ENCODE data around the gene IGF1.

Gene IGF1

GRCh38 chr12:102480406-102480805, at the start of gene IGF1:
Gene IGF1 (minus strand): TSS chr12:102480563. CDS start chr12:102480381, 182 bp downstream.
- no peak for DNase-seq (ENCODE audit: low read depth)

DNA sequence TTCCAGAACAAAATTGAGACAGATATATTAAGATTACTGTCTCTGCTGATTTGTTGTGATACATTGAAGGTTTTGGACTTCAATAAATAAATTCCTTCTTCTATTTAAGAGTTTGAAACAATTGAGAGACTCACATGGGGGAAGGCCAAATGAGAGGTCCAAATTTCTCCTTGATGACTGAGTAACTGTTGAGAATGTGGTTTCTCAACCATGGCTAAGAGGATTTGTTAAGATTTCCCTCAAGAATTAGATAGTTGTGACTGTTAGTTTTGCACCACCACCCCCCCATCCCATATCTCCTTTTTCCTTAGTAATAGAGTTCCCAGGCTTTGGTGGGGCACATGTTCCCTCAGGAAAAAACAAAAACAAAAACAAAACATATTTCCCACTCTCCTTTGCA, 47.7 kb upstream of the IGF1 start:
- DNase-seq (ENCODE audit: low read depth), result no peak

DNA sequence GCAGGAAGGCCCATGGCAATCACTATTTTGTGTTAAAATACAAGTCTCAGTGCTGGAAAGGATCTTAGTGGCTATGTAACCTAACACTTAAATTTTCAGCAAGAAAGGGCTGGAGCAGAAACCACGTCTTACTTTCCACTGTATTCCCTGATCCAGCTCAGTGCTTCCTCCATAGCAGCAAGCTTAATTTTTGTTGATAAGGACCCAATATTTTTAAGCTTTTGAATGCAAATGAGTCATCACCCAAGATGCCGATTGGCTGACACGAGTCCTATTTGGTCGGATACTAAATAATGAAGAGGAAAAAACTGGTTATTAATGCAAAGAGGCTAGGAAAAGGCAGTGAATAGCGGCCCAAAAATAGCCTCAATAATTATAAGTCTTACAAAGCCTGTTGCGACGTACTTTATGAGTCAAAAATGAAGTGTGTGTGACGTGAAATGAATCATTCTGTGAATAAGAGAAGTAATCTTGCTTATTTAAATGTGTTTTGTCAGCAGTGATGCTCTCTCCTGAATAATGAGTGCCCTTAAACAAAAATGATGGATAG, 46.9 kb upstream of the IGF1 start:
- DNase-seq (ENCODE audit: low read depth), result no peak

DNA sequence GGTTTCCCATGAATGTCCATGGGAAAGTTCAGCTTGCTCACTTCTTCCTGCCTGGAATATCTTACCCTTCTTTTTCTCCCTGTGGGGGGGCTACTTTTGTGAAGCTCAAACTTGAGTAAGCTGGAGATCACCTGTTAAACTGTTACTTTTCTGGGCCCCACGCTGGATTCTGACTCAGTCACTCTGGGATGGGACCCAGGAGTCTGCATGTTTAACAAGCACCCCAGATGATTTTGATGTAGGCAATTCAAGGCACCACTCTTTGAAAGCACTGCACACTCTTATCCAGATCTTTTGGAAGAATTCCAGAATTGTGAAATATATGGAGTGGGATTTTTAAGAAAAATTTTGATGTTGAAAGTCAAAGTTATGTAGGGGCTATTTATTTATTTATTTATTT, 46.3 kb upstream of the IGF1 start:
- DNase-seq (ENCODE audit: low read depth), result no peak

GRCh38 chr12:102522768-102523167, 42.4 kb upstream of the IGF1 start:
- DNase-seq (ENCODE audit: low read depth), result no peak

DNA sequence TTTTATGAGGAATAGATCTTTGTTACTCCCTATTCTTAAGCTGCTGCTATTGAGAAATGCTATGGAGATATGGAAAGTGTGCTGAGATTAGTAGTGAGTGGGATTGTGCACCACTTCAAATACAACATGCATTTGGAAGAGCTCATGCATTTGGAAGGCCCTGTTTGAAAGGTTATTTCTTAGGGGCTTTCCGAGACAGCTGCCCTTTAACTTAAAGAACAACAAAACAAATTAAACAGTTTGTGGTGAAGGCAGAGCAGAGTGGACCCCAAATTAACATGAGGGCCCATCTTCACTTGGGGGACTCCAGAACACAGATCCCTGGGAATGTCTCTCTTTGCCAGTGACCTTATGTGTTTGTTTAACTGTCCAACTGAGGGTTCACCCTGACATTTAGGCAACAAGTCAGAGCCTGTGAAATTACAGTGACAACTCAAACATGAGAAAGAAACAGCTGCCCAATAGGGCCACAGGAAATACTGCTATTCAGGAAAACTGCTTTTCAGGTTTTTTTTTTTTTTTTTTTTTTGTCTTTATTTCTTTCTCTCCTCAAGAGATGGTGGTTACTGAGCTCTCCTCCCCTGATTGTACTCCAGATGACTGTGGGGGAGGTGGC, 41.4 kb upstream of the IGF1 start:
- DNase-seq (ENCODE audit: low read depth), result no peak

DNA sequence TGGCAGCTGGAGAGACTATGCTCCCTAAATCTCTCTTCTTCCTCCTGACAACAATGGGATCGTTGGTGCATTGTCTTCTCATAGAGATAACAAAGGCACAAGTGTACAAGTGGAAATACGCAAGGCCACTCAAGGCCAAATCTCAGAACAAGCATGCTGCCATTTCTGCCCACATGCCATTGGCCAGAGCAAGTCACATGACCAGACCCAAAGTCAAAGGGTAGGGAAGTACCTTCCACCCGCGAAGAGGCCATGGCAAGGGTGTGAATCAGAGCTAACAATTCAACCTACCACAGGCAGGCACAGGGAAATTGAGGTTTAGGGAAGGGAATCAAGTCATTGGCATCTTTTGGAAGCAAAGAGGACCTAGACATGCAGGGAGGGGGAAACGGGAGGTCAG, 38.5 kb upstream of the IGF1 start:
- no peak for DNase-seq (ENCODE audit: low read depth)

DNA sequence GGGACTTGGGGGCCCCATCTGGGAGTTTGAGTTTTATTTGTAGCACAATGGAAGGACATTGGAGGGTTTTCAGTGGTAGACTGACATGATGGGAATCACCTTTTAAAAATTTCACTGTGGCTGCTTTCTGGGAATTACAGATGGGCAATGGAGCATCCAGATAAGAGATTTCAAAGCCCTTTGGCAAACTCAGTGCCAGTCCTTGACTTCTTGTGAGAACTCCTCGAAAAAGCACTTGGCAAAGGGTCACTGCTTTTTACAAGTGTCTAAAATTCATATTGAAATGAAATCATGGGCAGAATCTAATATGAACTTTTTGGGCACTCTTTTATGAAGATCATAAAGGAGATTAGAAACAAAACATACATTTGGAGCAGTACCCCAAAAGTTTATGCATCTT, 34.3 kb upstream of the IGF1 start:
- no peak for DNase-seq (ENCODE audit: low read depth)

DNA sequence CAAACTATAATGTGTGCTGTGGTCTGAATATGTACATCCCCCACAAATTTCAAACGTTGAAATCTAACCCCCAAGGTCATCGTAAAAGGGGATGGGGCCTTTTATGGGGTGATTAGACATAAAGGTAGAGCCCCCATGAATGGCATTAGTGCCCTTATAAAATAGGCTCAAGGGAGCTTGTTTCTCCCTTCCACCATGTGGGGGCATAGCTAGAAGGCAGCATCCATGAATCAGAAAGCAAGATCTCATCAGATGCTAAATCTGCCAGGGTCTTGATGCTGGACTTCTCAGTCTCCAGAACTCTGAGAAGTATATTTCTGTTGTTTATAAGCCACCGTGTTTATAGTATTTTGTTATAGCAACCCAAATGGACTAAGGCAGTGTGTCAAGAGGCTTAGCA, 33.4 kb upstream of the IGF1 start:
- no peak for DNase-seq (ENCODE audit: low read depth)

DNA sequence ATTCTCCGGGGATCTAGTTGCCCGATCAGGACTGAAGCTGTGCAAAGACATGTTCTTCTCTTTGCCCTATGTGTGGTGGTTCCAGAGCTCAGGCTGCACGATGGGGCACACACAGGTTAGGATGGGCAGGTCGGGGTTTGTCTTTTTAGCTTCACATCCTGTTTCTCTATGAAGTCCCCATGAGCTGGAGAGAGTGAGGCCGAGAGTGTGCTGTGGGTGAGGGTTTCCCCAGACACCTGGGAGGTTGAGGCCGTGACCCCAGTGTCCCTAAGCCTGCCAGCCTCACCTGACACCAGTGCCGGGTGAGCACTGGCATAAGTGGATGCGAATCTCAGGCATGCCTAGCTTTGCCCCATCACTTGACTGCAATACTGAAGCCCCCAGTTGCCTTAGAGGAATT, 32.9 kb upstream of the IGF1 start:
- DNase-seq (ENCODE audit: low read depth), result no peak

GRCh38 chr12:102512523-102512922, 32.2 kb upstream of the IGF1 start:
- DNase-seq (ENCODE audit: low read depth), result no peak

GRCh38 chr12:102511575-102511974, 31.2 kb upstream of the IGF1 start:
- no peak for DNase-seq (ENCODE audit: low read depth)

- DNase-seq (ENCODE audit: low read depth), result no peak
Measured at GRCh38 chr12:102510463-102510862, 30.1 kb upstream of the IGF1 start.

GRCh38 chr12:102510031-102510430, 29.7 kb upstream of the IGF1 start:
- no peak for DNase-seq (ENCODE audit: low read depth)

DNA sequence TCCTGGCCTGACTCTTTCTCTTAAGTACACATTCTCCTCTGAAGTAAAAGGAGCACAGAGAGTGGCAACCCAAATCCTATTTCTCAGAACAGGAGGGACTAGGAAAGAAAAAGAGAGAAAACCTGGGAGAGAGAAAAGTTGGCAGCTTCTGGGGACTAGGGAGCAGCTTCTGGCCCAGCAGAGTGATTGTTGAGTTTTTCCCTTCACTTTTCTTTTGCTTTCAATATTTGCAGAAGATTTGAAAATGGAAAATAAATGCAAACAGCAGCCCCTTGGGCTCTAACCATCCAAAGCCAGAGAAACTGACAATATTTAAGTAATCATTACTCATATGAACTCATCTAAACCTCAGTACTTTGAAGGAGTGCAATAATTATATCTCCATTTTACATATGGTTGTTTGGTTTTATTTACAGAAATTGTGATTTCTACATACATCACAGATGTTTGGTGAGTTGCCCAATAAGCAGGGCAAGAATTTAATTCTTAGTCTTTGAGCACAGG, 28.8 kb upstream of the IGF1 start:
- DNase-seq (ENCODE audit: low read depth), result no peak

DNA sequence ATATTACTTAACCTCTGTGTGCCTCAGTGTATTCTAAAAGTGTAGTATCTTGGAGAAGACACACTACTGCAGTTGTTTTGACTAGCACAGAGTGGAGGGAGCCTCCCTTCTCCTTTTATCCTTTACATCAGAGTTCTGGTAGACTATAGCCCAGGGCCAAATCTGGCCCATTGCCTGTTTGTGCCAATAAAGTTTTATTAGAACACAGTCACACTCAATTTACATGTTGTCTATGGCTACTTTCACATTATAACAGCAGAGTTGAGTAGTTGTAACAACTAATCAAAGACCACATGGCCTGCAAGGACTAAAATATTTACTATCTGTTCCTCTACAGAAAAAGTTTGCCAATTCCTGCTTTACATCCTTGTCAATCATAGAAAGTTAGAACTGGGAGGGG, 27.7 kb upstream of the IGF1 start:
- no peak for DNase-seq (ENCODE audit: low read depth)

- DNase-seq (ENCODE audit: low read depth), result no peak
Measured at GRCh38 chr12:102507301-102507700, 26.9 kb upstream of the IGF1 start.

GRCh38 chr12:102504871-102505270, 24.5 kb upstream of the IGF1 start:
- DNase-seq (ENCODE audit: low read depth), result no peak

DNA sequence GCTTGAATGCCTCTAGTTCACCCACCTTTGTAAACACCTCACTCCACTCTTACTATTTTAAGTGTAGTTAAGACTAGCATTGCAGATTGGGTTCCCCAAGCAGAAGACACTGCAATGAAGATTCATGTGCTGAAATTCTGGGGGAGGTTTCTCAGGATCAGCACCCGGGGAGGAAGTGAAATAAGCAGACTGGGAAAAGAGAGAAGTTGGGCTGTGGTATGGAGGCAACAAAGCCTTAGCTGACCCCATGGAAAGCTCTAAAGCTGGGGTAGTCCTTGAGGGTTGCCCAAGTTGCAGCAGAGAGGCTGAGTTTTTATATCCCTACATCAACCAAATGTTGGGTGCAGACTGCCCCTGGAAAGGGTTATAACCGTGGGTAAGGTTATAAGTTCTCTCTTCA, 23.9 kb upstream of the IGF1 start:
- no peak for DNase-seq (ENCODE audit: low read depth)

- DNase-seq (ENCODE audit: low read depth), result no peak
Measured at GRCh38 chr12:102503831-102504230, 23.5 kb upstream of the IGF1 start.

- no peak for DNase-seq (ENCODE audit: low read depth)
Measured at GRCh38 chr12:102503056-102503681, 22.8 kb upstream of the IGF1 start.

DNA sequence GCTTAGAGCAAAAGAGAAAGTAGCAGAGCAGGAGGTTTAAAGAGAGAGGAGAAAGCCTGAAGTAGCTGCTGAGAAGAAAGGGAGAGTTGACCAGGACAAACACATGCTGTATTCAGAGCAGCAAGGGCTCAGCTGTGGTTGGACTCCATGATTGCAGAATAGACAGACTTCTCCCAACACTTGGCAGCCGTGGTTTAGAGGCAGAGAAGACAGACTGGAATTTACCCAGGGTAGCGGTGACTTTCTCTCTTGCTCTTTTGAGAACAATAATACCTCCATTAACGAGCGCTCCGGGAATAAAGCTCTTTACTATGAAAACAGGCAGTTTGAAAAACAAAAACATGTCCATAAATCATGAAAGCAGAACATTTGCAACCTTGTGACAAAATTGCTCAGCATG, 21.4 kb upstream of the IGF1 start:
- DNase-seq (ENCODE audit: low read depth), result no peak

DNA sequence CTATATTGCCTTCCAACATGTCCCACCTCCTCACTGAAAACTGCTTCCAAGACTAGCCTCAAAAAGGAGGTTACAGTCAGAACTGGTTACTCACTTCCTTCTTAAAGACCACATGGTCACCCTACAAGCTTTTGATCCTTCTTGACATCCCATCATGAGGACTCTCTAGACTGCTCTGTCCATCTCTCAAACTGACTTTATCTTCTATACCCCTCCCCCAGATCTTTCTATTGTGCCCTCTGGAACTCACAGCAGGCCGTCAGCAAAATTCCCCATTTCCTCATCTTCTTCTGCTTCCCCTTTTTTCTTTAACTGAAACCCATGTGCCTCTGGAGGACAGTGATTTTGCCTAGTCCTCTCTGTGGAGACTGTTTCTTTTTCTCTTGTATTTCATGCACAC, 18.1 kb upstream of the IGF1 start:
- no peak for DNase-seq (ENCODE audit: low read depth)

GRCh38 chr12:102497743-102498142, 17.4 kb upstream of the IGF1 start:
- no peak for DNase-seq (ENCODE audit: low read depth)

Data from stimulated activated CD8-positive, alpha-beta memory T cell treated with anti-CD3 and anti-CD28 coated beads, Interleukin-7, amount 100 ng/mL, for 24 hours (primary cell).